ENCODE results near the gene CCDC172.

The CCDC172 gene

GRCh38 chr10:116324227-116324950 is at the start of gene CCDC172:
Gene CCDC172 (plus strand): TSS chr10:116324448. CDS start chr10:116325012, 564 bp downstream.
- DNase-seq (ENCODE audit: low read depth in 2 of 2) = no peak

DNA sequence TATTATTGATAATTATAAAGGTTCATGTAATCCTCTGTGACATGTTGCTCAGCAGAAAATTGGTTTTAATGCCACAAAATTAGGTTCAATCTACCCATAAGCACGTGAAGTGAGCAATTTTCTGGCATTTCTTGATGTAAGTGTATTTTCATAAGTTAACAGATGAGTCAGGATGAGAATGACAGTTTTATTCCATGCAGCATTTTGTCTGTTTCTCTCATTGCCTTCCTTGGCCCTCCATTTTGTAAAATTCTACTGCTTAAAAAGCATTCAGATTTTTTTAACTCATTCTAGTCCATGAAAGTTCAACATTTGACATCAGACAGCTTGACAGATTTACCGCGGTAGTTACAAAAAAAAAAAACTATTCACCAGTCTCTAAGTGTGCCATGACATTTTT is 47.3 kb upstream of the CCDC172 start:
- DNase-seq (ENCODE audit: low read depth in 2 of 2) = no peak

- no peak for DNase-seq (ENCODE audit: low read depth in 2 of 2)
These were observed 45.4 kb upstream of the CCDC172 start for GRCh38 chr10:116278846-116279245.

- no peak for DNase-seq (ENCODE audit: low read depth in 2 of 2)
These were observed 42.5 kb upstream of the CCDC172 start for GRCh38 chr10:116281775-116282174.

DNA sequence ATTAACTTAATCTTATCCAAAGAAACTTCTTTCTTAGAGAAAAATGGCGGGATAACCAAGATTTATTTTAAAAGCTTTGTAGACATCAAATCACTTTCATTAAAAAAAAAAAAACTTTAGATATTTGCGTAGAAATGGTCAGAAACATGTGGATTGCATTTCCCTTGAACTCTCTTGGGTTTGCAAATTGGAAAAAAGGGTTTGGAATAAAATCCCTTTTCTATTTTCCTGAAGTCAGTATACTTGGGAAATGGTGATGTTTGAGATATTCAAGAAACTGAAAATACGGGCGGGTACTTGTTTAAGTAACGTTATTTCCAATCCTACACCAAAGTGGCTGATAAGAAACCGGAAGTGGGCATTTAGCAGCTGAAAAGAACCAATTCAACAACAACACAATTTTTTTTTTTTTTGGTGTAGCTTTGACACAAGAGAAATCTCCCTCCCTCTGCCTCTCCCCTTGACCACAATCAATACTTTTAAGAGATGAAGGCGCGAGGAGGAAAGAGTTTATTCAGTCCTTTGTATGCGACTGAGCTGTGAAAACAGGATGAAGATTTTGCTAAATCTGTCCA is 37.5 kb upstream of the CCDC172 start:
- no peak for DNase-seq (ENCODE audit: low read depth in 2 of 2)

DNA sequence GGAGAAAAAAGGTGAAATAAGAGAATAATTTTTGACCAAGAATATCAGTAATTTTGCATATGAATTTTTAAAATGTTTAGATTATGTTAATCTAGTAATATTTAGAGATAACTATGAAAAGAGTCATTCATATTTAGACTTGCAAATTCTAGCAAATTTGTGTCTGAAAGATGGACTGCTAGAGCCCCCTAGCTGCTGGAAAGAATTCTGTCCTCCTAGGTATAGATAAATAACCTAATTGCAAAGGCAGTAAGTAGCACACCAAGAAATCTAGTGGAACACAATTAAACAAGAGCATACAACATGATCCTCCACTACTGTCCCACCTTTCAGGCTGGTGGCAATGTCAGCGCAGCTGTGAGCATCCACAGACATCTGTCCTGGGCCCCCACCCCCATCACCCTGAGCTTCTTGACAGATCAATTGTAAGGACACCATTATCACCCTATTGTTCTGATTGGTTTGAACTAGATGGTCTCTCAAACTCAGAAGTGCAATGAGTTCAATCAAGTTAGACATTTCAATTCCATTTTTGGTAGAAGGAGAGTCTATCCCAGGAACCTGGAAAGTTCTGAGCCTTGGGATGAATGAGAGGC is 36.2 kb upstream of the CCDC172 start:
- no peak for DNase-seq (ENCODE audit: low read depth in 2 of 2)

DNA sequence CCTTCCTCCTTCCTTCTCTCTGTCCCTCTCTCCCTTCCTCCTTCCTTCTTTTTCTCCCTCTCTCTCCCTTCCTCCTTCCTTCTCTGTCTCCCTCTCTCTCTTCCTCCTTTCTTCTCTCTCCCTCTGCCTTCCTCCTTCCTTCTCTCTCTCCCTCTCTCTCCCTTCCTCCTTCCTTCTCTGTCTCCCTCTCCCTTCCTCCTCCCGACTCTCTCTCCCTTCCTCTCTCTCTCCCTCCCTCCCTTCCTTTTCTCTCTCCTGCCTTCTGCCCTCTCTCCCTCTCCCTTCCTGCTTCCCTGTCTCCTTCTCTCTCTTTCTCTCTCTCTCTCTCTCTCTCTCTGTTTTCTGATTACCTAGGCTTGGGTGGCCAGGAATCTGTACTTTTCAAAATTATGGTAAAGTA is 34.6 kb upstream of the CCDC172 start:
- DNase-seq (ENCODE audit: low read depth in 2 of 2) = no peak

GRCh38 chr10:116292493-116292892 is 31.8 kb upstream of the CCDC172 start:
- DNase-seq (ENCODE audit: low read depth in 2 of 2) = no peak

GRCh38 chr10:116296291-116296721 is 27.9 kb upstream of the CCDC172 start:
- DNase-seq (ENCODE audit: low read depth in 2 of 2) = no peak

DNA sequence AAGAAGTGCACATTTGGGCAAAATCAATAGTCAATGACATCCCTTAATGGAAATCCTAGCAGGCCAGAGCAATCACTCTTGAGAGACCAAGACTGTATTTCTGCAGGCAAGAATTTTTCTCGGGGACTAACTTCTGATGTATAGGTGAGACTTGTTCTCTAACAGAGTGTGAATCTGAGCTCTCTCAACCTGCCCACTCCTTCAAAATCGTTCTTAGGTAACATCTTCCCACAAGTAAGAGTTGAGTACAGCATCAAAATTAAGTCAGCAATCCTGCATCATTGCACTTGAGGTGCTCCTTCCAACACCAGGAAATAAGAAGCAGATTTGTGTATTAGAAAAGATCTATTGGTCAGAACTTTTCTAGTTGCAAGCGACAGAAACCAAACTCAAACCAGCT is 25.7 kb upstream of the CCDC172 start:
- DNase-seq (ENCODE audit: low read depth in 2 of 2) = no peak

GRCh38 chr10:116300542-116300941 is 23.7 kb upstream of the CCDC172 start:
- DNase-seq (ENCODE audit: low read depth in 2 of 2) = no peak

GRCh38 chr10:116304923-116305322 is 19.3 kb upstream of the CCDC172 start:
- DNase-seq (ENCODE audit: low read depth in 2 of 2) = no peak

- no peak for DNase-seq (ENCODE audit: low read depth in 2 of 2)
These were observed 17.4 kb upstream of the CCDC172 start for GRCh38 chr10:116306847-116307246.

DNA sequence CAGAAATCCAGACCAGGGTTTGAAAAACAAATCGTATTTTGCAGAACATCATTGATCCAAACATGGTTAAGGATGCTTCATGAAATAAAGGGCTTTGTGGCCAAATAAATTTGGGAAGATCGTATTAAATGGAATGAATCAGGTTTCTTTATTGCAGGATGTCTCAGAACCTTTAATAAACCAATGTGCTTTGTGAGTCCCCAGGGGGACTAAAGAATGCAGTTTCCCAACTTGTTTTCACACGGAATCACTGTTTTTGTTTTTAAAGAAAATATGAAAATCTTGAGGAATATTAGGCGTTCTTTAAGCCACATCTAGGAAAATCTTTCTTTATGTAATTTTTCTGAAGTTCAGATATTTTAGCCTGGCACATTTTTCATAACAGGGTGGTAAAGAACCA is 16.8 kb upstream of the CCDC172 start:
- no peak for DNase-seq (ENCODE audit: low read depth in 2 of 2)

DNA sequence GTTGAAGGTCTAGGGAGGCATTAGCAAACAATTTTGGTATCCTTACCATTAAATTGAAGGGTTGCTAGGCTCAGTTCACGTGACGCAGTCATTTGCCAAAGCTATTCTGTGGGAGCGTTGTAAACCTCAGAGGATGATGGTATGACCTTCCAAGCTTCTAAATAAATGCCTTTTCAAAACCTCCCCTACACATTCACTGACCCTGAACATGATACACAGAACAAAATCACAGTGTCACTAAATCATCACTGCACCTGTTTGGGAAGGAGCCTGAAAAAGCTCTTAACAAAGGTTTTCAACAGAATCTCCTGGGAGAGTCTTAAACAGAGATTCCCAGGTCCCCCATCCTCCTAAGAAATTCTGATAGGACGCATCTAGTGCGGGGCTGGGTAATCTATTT is 13.2 kb upstream of the CCDC172 start:
- DNase-seq (ENCODE audit: low read depth in 2 of 2) = no peak

GRCh38 chr10:116311706-116312490 is 12.3 kb upstream of the CCDC172 start:
- no peak for DNase-seq (ENCODE audit: low read depth in 2 of 2)

- no peak for DNase-seq (ENCODE audit: low read depth in 2 of 2)
These were observed 11.7 kb upstream of the CCDC172 start for GRCh38 chr10:116312548-116312947.

DNA sequence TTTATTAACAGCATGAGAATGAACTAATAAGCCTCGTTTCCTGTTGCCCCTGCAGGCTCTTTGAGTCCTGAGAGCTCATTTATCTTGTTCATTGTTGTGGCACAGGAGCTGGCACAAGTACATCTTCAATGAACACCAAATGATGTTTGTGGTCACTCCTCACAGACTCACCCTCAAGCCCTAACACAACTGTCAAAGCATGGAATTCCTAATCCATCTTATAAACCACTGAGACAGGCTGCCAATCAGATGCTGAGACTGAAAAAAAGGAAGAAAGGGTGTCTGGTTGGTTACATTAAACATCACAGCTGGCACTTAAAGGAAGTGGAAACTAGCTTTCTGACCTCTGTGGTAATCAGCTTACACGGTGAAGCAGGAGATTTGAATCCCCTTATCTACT is 7.7 kb upstream of the CCDC172 start:
- no peak for DNase-seq (ENCODE audit: low read depth in 2 of 2)

- DNase-seq (ENCODE audit: low read depth in 2 of 2) = no peak
These were observed 845 bp downstream of the CCDC172 start for GRCh38 chr10:116324951-116325635.

GRCh38 chr10:116325987-116326386 is 1.7 kb downstream of the CCDC172 start:
- DNase-seq (ENCODE audit: low read depth in 2 of 2) = no peak

DNA sequence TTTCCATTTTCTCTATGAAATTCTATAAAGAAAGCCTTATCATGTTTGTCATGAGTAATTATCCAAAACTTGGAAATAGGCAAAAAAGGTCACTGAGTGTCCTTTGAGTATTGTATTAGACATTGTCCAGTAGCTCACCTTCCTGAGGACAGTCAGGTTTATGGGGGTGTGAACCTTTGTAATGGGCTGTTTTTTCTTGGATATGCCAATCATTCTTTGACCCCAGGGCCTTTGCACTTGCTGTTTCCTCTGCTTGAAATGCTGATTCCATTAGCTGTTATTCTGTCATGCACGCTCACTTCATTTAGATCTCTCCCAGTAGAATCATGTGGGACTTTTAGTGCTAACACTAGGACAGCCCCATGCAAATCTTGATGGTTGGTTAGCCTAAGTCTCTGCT is 4.9 kb downstream of the CCDC172 start:
- no peak for DNase-seq (ENCODE audit: low read depth in 2 of 2)

DNA sequence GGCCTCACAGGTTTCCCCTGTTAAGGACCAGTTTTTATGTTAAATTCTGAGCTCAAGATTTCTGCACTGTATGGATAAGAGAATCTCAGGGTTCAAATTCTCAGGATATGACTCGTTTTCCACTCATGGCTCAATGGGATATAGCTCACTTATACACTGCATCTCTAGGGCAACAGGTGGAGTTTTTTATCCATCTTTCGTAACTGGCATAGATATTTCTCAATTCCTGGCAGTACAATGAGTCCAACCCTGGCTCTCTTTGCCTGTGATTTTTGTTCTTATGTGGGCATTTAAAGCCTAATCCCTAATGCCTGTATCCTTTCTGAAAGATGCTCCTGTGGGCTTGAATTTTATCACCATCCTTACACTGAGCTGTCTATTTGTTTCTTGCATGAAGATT is 7.6 kb downstream of the CCDC172 start:
- DNase-seq (ENCODE audit: low read depth in 2 of 2) = no peak

All from stimulated activated CD4-positive, alpha-beta T cell treated with anti-CD3 and anti-CD28 coated beads, Interleukin-15, amount 100 ng/mL, for 48 hours (primary cell).